ENCODE measurements around the gene PAN2.

The PAN2 gene

GRCh38 chr12:56315622-56316473, 18.0 kb downstream of the PAN2 start, which contains the start of gene CNPY2:
CNPY2 (minus strand) TSS chr12:56315988; CDS start chr12:56315217, 771 bp downstream.
- intact Hi-C loops (cut with DNase I) = no loop called here

GRCh38 chr12:56315249-56315621, 18.6 kb downstream of the PAN2 start:
- intact Hi-C loops (cut with DNase I) = no loop called here
- DNase-seq = peak in 39 of 42 donors; percentile 22 to 85 (median 62)

More at GRCh38 chr12:56315622-56316473, 18.0 kb downstream of the PAN2 start, which contains the start of gene CNPY2:
- peak; percentile 83 to 99 (median 92) for DNase-seq

GRCh38 chr12:56311003-56311402, 22.8 kb downstream of the PAN2 start:
- intact Hi-C loops (cut with DNase I) = no loop called here

GRCh38 chr12:56308714-56309113, 25.1 kb downstream of the PAN2 start:
- intact Hi-C loops (cut with DNase I) = no loop called here
- DNase-seq = no peak

More at GRCh38 chr12:56311003-56311402, 22.8 kb downstream of the PAN2 start:
- no peak for DNase-seq

GRCh38 chr12:56307221-56307965, 26.4 kb downstream of the PAN2 start:
- intact Hi-C loops (cut with DNase I) = no loop called here
- no peak for DNase-seq

GRCh38 chr12:56304872-56305590, 28.8 kb downstream of the PAN2 start:
- DNase-seq = no peak

GRCh38 chr12:56304276-56304675, 29.5 kb downstream of the PAN2 start:
- intact Hi-C loops (cut with DNase I) = no loop called here
- DNase-seq = no peak

More at GRCh38 chr12:56304872-56305590, 28.8 kb downstream of the PAN2 start:
- intact Hi-C loops (cut with DNase I) = no loop called here

GRCh38 chr12:56300644-56301464, 32.9 kb downstream of the PAN2 start:
- intact Hi-C loops (cut with DNase I) = no loop called here
- peak in 2 of 42 donors; percentile 19 to 24 for DNase-seq

- DNase-seq = peak; percentile 97 to 100 (median 99)
- intact Hi-C loops (cut with DNase I) = loop anchor here (5.0 kb wide), 1 partner anchor 43 kb away; the partner anchor contains the start of gene ANKRD52
These were observed 33.8 kb downstream of the PAN2 start, which contains the start of gene CS for GRCh38 chr12:56299853-56300643. CS (minus strand) TSS chr12:56300330; CDS start chr12:56300201, 129 bp downstream.

GRCh38 chr12:56299308-56299852, 34.4 kb downstream of the PAN2 start:
- peak in 8 of 42 donors; percentile 7 to 46 (median 14) for DNase-seq
- intact Hi-C loops (cut with DNase I) = loop anchor here (5.0 kb wide), 1 partner anchor 42 kb away; the partner anchor contains the start of gene ANKRD52

- intact Hi-C loops (cut with DNase I) = loop anchor here (5.0 kb wide), 1 partner anchor 42 kb away; the partner anchor contains the start of gene ANKRD52
These were observed 35.0 kb downstream of the PAN2 start for GRCh38 chr12:56298828-56299227.

GRCh38 chr12:56297400-56297799, 36.4 kb downstream of the PAN2 start:
- DNase-seq = no peak
- intact Hi-C loops (cut with DNase I) = loop anchor here (5.0 kb wide), 1 partner anchor 40 kb away; the partner anchor contains the start of gene ANKRD52

More at GRCh38 chr12:56298828-56299227, 35.0 kb downstream of the PAN2 start:
- no peak for DNase-seq

GRCh38 chr12:56296295-56296694, 37.5 kb downstream of the PAN2 start:
- DNase-seq = no peak
- intact Hi-C loops (cut with DNase I) = loop anchor here (5.0 kb wide), 1 partner anchor 39 kb away; the partner anchor contains the start of gene ANKRD52

- intact Hi-C loops (cut with DNase I) = no loop called here
- no peak for DNase-seq
These were observed 40.0 kb downstream of the PAN2 start for GRCh38 chr12:56293795-56294194.

GRCh38 chr12:56288705-56289387, 45.0 kb downstream of the PAN2 start:
- intact Hi-C loops (cut with DNase I) = no loop called here
- no peak for DNase-seq

Measured in head of caudate nucleus (tissue), 42 donors.